Kidney glomerular epithelial cell (primary cell): Measurements from ENCODE around the gene COLEC11.
"Not testable (repeated sequence)": the region's sequence is repeated elsewhere in the genome, so short reads cannot be mapped to it uniquely, and the experiment has no call there.

ENCODE experiments used
- DNase-seq: peaks from one replicate; lab custom pipeline; 2025; lab: John Stamatoyannopoulos, UW

COLEC11 gene

GRCh38 chr2:3654531-3655225 is 59.8 kb downstream of the COLEC11 start:
- DNase-seq: no peak

- DNase-seq: no peak
Observed at GRCh38 chr2:3655871-3656761, 61.2 kb downstream of the COLEC11 start.

GRCh38 chr2:3656762-3657721 is 62.1 kb downstream of the COLEC11 start:
- no peak for DNase-seq

DNA sequence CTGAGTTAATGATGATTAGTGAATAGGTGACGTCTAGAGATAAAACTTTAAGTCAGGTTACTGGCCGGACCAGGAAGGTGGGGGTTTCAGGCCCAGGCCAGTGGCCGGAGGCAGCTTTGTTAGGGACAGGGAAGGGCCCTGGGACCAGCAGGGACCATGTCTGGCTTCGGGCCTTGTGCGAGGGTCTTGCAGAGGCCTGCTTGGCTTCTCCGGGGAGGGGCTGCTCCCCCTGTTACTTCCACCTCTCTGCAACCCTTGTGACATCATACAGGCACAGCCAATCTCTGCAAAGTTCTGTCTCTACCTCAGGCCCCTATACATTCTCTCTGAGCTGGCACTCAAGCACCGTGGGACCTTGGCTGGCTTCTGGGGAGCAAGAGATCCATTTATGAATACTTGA is 63.0 kb downstream of the COLEC11 start, which contains the start of gene ALLC:
TSS of gene ALLC (plus strand) at position 320 of the 400 bp plus-strand sequence. CDS start 12,958 bp downstream, outside the sequence.
- DNase-seq: no peak

GRCh38 chr2:3659447-3660432 is 64.8 kb downstream of the COLEC11 start:
- no peak for DNase-seq

DNA sequence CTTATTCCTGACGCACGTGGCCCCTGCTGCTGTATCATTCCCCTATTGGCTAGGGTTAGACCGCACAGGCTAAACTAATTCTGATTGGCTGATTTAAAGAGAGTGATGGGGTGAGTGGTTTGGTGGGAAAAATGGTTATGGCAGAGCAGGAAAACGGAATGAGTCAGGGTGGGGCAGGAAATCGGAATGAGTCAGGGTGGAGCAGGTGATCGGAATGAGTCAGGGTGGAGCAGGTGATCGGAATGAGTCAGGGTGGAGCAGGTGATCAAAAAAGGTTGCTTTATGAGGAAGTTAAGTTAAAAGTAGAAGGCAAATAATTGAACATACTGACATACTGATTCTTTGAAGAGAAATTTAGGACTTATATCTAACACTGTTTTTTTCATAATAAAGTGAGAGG is 65.7 kb downstream of the COLEC11 start:
- not testable (repeated sequence) for DNase-seq

- DNase-seq: no peak
Observed at GRCh38 chr2:3661149-3661660, 66.3 kb downstream of the COLEC11 start.

DNA sequence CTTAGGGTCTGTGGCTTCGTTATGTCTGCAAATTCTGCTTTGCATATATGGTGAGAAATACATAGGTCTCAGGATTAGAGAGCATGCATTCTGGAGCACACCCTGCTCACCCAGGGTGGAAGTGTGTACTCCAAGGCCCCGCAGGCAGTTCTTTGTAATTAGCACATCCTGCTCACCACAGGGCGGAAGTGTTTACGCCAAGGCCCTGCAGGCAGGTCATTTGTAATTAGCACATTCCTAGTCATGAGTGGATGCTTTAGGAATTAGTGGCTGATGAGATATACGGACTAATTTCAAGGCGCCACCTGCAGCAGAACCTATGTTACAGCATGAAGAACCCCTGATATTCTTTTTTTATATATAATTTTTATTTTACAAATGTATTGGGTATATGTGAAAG is 67.3 kb downstream of the COLEC11 start:
- DNase-seq: no peak

GRCh38 chr2:3664118-3664517 is 69.2 kb downstream of the COLEC11 start:
- no peak for DNase-seq

GRCh38 chr2:3664925-3665324 is 70.0 kb downstream of the COLEC11 start:
- DNase-seq: no peak

GRCh38 chr2:3665886-3666612 is 71.1 kb downstream of the COLEC11 start:
- no peak for DNase-seq

DNA sequence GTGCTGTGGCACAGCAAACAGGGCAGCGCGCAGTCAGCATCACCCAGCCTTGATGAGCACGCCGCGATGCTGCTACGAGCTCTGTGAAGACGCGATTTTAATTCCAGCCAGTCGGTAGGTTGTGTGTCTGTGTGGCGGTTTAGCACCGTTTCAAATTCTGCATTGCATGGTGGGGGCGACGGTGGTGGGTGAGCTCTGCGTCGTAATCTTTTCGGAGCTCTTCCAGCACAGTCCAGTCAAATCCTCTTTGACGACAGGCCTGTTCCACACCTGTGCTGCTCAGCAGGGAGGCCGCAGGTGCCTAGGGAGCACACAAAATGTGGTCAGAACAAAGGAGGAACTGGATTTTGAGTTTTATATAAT is 71.7 kb downstream of the COLEC11 start:
- no peak for DNase-seq

DNA sequence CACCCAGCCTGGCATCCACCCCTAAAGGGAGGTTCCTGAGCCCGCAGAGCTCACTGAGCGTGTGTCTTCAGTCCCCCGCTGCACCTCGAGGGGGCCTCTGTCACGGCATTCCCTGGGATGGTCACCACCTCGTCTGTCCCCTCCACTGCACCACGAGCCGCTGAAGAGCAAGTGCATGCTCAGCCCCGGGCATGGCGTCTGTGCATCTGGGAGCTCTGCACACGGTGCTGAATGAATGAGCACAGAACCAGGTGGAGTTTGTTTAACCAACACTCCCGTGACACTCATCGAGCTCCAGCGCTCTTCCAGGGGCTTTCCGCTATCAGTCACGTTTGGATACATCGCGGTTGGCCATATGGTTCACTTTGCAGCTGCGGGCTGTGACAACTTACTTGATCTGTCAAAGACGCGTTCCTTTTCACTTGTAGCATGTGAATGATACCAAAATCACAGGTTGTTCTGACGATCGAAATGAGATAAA is 72.3 kb downstream of the COLEC11 start:
- no peak for DNase-seq

DNA sequence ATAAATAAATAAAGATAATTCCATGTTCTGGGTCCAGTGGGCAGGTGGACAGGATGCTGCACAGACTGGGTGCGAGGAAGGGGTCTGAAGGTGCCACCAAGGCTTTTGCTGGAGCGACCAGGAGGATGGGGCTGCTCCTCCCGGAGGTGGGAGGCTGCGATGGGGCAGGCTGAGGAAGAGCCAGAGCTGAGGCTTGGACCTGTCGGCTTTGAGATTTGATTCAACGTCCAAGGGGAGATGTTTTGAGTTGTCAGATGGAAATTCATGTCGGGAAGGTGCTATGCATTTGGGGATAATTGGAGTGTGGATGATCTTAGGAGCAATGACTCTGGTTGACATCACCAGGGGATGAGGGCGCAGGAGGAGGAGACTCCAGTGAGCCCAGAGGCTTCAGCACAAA is 74.7 kb downstream of the COLEC11 start:
- DNase-seq: no peak

DNA sequence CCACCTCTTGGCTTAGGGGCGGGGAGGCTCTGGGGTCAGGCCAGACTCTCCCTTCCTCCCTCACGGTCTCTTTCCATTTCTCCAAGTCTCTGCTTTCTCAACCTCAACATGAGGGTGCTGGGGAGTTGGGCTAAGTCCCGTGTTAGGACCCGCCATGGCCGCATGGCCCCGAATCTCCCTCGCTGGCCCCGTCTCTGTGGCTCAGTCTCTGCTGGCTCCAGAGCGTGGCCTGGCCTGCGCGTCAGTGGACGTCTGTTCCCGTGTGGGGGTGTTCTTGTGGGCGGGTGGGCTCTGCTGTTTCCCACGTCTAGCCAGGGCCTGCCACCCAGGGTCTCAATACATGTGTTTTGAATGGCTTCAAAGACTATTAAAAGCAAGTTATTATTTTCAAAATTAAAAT is 75.5 kb downstream of the COLEC11 start:
- DNase-seq: no peak

- DNase-seq: no peak
Observed at GRCh38 chr2:3670941-3671340, 76.0 kb downstream of the COLEC11 start.

GRCh38 chr2:3672861-3673678 is 78.2 kb downstream of the COLEC11 start:
- no peak for DNase-seq

GRCh38 chr2:3674066-3674845 is 79.3 kb downstream of the COLEC11 start:
- DNase-seq: no peak
